ENCODE measurements around the gene GLIS1.

GRCh38 chr1:53561503-53562105, 177.4 kb downstream of the GLIS1 start:
- TF ChIP-seq CTCF (IDR thresholded peaks at IDR 0.05; ENCODE audit: borderline replicate concordance, extremely low read depth, low read length, poor library complexity, severe bottlenecking) (no peak), EZH2 (IDR thresholded peaks at IDR 0.05; ENCODE audit: borderline replicate concordance, low read depth, low read length, severe bottlenecking) (no peak)

Measured in DND-41 (cell line).